Measurements from ENCODE around the gene OR2T6.

DNA sequence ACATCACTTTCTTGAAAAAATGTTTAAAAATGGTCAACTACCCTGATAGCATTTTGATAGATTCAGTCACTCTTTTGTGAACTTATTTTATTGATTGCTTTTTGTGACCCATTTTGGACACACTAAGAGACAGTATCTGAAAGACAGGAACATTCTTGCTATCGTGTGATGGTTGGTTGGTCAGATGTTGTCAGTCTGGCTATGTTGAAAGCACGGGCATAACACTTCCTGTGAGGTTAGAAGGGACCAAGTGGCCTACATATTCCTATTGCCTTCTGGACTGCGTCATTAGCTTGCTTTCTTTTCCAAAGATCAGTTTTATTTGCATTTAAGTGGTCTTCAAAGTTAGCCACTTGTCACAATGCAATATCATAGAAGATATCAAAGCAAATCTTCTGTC, 1.4 kb downstream of the OR2T6 start:
- no peak for TF ChIP-seq EZH2 (optimal IDR thresholded peaks at IDR 0.05; ENCODE audit: low read depth, low read length)
- TF ChIP-seq, protein P1, sequence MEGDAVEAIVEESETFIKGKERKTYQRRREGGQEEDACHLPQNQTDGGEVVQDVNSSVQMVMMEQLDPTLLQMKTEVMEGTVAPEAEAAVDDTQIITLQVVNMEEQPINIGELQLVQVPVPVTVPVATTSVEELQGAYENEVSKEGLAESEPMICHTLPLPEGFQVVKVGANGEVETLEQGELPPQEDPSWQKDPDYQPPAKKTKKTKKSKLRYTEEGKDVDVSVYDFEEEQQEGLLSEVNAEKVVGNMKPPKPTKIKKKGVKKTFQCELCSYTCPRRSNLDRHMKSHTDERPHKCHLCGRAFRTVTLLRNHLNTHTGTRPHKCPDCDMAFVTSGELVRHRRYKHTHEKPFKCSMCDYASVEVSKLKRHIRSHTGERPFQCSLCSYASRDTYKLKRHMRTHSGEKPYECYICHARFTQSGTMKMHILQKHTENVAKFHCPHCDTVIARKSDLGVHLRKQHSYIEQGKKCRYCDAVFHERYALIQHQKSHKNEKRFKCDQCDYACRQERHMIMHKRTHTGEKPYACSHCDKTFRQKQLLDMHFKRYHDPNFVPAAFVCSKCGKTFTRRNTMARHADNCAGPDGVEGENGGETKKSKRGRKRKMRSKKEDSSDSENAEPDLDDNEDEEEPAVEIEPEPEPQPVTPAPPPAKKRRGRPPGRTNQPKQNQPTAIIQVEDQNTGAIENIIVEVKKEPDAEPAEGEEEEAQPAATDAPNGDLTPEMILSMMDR (IDR thresholded peaks at IDR 0.05; ENCODE audit: low read length): no peak

Data from MM.1S (cell line).